ENCODE data around the gene TCEA3. TPM values are rescaled to one million over a fixed set of nuclear protein-coding genes. Genes with fewer than 3 reads are reported as not detected.

The TCEA3 gene
- total RNA-seq, 1 experiment from 2014 or later = 0.37 TPM

GRCh38 chr1:23356471-23357137, 67.9 kb downstream of the TCEA3 start:
- ChIA-PET CTCF (interaction anchor here (1.0 to 1.8 kb wide), 4 partner anchors 11 to 127 kb away, joined by 3 to 7 read pairs (median 4); partner anchors contain the start of gene ASAP3), POLR2A (interaction anchor here (2.0 kb wide), 1 partner anchor 12 kb away, joined by 12 read pairs; the partner anchor contains the start of gene HNRNPR)
- Mint-ChIP-seq H3K4me3 (no peak overlapping the region), H3K4me1 (no peaks in the 10 kb centered on the region), H3K27ac (no peak overlapping the region), H3K27me3 (ENCODE audit: low read depth) (peaks cover 100% of the 10 kb centered on the region), H3K36me3 (peaks cover 23% of the 10 kb centered on the region), H3K9me3 (peaks cover 28% of the 10 kb centered on the region)
- ATAC-seq (no peak), DNase-seq (ENCODE audit: low spot score) (no peak)
- TF ChIP-seq ZNF263 (CRISPR knock-in tag; IDR thresholded peaks at IDR 0.05; ENCODE audit: low read depth) (no peak), GABPB1 (CRISPR knock-in tag; IDR thresholded peaks at IDR 0.05) (no peak)
- TF ChIP-seq, protein P1, sequence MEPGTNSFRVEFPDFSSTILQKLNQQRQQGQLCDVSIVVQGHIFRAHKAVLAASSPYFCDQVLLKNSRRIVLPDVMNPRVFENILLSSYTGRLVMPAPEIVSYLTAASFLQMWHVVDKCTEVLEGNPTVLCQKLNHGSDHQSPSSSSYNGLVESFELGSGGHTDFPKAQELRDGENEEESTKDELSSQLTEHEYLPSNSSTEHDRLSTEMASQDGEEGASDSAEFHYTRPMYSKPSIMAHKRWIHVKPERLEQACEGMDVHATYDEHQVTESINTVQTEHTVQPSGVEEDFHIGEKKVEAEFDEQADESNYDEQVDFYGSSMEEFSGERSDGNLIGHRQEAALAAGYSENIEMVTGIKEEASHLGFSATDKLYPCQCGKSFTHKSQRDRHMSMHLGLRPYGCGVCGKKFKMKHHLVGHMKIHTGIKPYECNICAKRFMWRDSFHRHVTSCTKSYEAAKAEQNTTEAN (CRISPR knock-in tag; IDR thresholded peaks at IDR 0.05) = no peak
- TF ChIP-seq, protein P2, sequence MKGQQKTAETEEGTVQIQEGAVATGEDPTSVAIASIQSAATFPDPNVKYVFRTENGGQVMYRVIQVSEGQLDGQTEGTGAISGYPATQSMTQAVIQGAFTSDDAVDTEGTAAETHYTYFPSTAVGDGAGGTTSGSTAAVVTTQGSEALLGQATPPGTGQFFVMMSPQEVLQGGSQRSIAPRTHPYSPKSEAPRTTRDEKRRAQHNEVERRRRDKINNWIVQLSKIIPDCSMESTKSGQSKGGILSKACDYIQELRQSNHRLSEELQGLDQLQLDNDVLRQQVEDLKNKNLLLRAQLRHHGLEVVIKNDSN (CRISPR knock-in tag; IDR thresholded peaks at IDR 0.05) = no peak
- TF ChIP-seq, protein P3, sequence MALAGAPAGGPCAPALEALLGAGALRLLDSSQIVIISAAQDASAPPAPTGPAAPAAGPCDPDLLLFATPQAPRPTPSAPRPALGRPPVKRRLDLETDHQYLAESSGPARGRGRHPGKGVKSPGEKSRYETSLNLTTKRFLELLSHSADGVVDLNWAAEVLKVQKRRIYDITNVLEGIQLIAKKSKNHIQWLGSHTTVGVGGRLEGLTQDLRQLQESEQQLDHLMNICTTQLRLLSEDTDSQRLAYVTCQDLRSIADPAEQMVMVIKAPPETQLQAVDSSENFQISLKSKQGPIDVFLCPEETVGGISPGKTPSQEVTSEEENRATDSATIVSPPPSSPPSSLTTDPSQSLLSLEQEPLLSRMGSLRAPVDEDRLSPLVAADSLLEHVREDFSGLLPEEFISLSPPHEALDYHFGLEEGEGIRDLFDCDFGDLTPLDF (CRISPR knock-in tag; IDR thresholded peaks at IDR 0.05) = no peak

DNA sequence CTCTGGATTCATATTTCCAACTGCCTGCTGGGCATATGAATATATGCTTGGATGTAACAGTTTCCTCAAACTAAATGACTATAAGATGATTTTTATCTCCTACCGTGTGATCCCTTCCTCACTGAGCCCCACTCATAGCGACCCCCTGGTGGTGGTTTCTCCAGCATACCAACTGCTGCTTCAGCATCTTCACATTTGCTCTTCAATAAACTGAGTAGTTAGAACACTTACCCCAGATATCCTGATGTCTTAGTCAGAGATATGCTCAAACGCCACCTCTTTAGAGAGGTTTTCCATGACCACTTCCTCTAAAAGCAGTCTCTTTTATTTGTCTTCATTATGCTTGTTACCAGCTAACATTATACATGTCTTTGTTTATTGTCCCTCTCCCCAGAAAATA, 70.3 kb downstream of the TCEA3 start:
- no peak for ATAC-seq
- no peaks in the 10 kb centered on the region for H3K4me1 Mint-ChIP-seq
- DNase-seq (ENCODE audit: low spot score) = no peak
- ChIA-PET POLR2A (interaction anchor here (0.7 kb wide), 1 partner anchor 19 kb away, joined by 8 read pairs; no protein-coding TSS in a partner anchor), CTCF (no interaction called here)
- no peak overlapping the region for H3K27ac Mint-ChIP-seq
- no peak overlapping the region for H3K4me3 Mint-ChIP-seq
- H3K9me3 Mint-ChIP-seq = peaks cover 4% of the 10 kb centered on the region
- no peaks in the 10 kb centered on the region for H3K36me3 Mint-ChIP-seq
- peaks cover 100% of the 10 kb centered on the region for H3K27me3 Mint-ChIP-seq (ENCODE audit: low read depth)
- TF ChIP-seq SMAD4 (CRISPR knock-in tag; IDR thresholded peaks at IDR 0.05) = no peak
- TF ChIP-seq, protein P4, sequence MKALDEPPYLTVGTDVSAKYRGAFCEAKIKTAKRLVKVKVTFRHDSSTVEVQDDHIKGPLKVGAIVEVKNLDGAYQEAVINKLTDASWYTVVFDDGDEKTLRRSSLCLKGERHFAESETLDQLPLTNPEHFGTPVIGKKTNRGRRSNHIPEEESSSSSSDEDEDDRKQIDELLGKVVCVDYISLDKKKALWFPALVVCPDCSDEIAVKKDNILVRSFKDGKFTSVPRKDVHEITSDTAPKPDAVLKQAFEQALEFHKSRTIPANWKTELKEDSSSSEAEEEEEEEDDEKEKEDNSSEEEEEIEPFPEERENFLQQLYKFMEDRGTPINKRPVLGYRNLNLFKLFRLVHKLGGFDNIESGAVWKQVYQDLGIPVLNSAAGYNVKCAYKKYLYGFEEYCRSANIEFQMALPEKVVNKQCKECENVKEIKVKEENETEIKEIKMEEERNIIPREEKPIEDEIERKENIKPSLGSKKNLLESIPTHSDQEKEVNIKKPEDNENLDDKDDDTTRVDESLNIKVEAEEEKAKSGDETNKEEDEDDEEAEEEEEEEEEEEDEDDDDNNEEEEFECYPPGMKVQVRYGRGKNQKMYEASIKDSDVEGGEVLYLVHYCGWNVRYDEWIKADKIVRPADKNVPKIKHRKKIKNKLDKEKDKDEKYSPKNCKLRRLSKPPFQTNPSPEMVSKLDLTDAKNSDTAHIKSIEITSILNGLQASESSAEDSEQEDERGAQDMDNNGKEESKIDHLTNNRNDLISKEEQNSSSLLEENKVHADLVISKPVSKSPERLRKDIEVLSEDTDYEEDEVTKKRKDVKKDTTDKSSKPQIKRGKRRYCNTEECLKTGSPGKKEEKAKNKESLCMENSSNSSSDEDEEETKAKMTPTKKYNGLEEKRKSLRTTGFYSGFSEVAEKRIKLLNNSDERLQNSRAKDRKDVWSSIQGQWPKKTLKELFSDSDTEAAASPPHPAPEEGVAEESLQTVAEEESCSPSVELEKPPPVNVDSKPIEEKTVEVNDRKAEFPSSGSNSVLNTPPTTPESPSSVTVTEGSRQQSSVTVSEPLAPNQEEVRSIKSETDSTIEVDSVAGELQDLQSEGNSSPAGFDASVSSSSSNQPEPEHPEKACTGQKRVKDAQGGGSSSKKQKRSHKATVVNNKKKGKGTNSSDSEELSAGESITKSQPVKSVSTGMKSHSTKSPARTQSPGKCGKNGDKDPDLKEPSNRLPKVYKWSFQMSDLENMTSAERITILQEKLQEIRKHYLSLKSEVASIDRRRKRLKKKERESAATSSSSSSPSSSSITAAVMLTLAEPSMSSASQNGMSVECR (CRISPR knock-in tag; IDR thresholded peaks at IDR 0.05; ENCODE audit: borderline replicate concordance) = no peak
- TF ChIP-seq, protein P5, sequence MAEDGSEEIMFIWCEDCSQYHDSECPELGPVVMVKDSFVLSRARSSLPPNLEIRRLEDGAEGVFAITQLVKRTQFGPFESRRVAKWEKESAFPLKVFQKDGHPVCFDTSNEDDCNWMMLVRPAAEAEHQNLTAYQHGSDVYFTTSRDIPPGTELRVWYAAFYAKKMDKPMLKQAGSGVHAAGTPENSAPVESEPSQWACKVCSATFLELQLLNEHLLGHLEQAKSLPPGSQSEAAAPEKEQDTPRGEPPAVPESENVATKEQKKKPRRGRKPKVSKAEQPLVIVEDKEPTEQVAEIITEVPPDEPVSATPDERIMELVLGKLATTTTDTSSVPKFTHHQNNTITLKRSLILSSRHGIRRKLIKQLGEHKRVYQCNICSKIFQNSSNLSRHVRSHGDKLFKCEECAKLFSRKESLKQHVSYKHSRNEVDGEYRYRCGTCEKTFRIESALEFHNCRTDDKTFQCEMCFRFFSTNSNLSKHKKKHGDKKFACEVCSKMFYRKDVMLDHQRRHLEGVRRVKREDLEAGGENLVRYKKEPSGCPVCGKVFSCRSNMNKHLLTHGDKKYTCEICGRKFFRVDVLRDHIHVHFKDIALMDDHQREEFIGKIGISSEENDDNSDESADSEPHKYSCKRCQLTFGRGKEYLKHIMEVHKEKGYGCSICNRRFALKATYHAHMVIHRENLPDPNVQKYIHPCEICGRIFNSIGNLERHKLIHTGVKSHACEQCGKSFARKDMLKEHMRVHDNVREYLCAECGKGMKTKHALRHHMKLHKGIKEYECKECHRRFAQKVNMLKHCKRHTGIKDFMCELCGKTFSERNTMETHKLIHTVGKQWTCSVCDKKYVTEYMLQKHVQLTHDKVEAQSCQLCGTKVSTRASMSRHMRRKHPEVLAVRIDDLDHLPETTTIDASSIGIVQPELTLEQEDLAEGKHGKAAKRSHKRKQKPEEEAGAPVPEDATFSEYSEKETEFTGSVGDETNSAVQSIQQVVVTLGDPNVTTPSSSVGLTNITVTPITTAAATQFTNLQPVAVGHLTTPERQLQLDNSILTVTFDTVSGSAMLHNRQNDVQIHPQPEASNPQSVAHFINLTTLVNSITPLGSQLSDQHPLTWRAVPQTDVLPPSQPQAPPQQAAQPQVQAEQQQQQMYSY (CRISPR knock-in tag; IDR thresholded peaks at IDR 0.05) = no peak
- TF ChIP-seq ZNF425 (CRISPR knock-in tag; conservative IDR thresholded peaks at IDR 0.05) = no peak
- TF ChIP-seq, protein P6, sequence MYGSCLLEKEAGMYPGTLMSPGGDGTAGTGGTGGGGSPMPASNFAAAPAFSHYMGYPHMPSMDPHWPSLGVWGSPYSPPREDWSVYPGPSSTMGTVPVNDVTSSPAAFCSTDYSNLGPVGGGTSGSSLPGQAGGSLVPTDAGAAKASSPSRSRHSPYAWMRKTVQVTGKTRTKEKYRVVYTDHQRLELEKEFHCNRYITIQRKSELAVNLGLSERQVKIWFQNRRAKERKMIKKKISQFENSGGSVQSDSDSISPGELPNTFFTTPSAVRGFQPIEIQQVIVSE (CRISPR knock-in tag; IDR thresholded peaks at IDR 0.05; ENCODE audit: borderline replicate concordance) = no peak
- no peak for TF ChIP-seq CREM (CRISPR knock-in tag; IDR thresholded peaks at IDR 0.05)
- TF ChIP-seq IRF2 (CRISPR knock-in tag; IDR thresholded peaks at IDR 0.05; ENCODE audit: borderline replicate concordance, low read depth) = no peak
- TF ChIP-seq MXD4 (CRISPR knock-in tag; IDR thresholded peaks at IDR 0.05; ENCODE audit: borderline replicate concordance) = no peak
- TF ChIP-seq PRRX2 (CRISPR knock-in tag; IDR thresholded peaks at IDR 0.05) = no peak
- TF ChIP-seq ATF6 (CRISPR knock-in tag; IDR thresholded peaks at IDR 0.05) = no peak
